A549 treated with AZD9567 at 1 μM for 4 hours (cell line): Measurements from ENCODE around the gene ARL16. TPM values are rescaled to one million over a fixed set of nuclear protein-coding genes. Genes with fewer than 3 reads are reported as not detected.

Experiments used
- total RNA-seq: library from RNA; stranded (reverse); fragments of 200-300 nt; extraction: Qiagen RNA extraction; gene quantifications from 5 replicates; pipeline ENCODE4 v1.2.3, GENCODE V29; 2022; ENCODE audit not compliant: insufficient read depth

Gene ARL16, protein sequence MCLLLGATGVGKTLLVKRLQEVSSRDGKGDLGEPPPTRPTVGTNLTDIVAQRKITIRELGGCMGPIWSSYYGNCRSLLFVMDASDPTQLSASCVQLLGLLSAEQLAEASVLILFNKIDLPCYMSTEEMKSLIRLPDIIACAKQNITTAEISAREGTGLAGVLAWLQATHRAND
- total RNA-seq, result 42.6 to 53.2 TPM (median 50.4 TPM) in 5 replicates

DNA sequence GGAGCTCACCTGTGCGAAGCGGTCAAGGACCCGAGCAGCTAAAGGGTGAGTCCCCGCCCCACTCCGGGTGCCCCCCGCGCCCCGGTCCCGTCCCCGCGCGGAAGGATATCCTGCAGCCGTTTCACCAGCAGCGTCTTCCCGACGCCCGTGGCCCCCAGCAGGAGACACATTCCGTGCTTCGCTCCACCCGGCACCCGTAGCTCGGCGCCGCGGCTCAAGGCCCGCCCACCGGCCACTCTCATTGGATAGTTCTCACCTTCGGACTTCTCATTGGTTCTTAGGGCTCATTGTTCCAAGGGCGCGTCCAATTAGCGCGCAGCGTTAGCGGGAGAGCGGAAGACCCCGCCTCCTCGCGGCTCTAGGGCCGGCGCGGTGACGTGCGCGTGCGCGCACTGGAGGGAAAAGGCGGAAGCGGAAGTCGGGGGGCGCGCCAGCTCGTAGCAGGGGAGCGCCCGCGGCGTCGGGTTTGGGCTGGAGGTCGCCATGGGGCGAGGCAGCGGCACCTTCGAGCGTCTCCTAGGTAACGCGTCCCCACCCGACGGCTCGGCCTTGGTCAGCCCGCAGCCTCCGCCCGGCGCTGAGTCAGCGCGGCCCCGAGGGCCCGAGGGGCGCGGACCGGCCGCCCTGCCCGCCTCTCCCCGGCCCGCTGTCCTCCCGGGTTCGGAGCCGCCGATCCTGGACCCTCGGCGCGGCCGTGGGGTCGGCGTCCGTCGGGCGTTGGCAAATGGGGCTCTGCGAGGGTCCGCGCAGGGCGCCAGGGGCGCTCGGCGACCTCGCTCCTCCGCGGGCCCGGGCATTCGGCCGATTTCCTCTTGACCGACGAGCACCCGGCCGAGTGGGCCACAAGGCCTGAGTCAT lies at the start of gene ARL16, which contains the start of gene HGS:
ARL16 (minus strand) TSS at position 214 of the 858 bp plus-strand sequence; CDS start at position 170, 44 bp downstream.
HGS (plus strand) TSS at position 428 of the 858 bp plus-strand sequence; CDS start at position 484, 56 bp downstream.

GRCh38 chr17:81711814-81712467 lies 28.3 kb upstream of the ARL16 start, which contains the start of gene SLC25A10:
TSS of gene SLC25A10 (plus strand) at chr17:81712284. CDS start at chr17:81712427, 143 bp downstream.

GRCh38 chr17:81702934-81703746 lies 19.5 kb upstream of the ARL16 start, which contains the start of gene MRPL12:
TSS of gene MRPL12 (plus strand) at chr17:81703367. CDS start at chr17:81703502, 135 bp downstream.

GRCh38 chr17:81666342-81667191 lies 17.0 kb downstream of the ARL16 start, which contains the start of the genes CCDC137 and OXLD1:
TSS of gene CCDC137 (plus strand) at chr17:81666737. CDS start at chr17:81666767, 30 bp downstream.
TSS of gene OXLD1 (minus strand) at chr17:81666605. CDS start at chr17:81666577, 28 bp downstream.

DNA sequence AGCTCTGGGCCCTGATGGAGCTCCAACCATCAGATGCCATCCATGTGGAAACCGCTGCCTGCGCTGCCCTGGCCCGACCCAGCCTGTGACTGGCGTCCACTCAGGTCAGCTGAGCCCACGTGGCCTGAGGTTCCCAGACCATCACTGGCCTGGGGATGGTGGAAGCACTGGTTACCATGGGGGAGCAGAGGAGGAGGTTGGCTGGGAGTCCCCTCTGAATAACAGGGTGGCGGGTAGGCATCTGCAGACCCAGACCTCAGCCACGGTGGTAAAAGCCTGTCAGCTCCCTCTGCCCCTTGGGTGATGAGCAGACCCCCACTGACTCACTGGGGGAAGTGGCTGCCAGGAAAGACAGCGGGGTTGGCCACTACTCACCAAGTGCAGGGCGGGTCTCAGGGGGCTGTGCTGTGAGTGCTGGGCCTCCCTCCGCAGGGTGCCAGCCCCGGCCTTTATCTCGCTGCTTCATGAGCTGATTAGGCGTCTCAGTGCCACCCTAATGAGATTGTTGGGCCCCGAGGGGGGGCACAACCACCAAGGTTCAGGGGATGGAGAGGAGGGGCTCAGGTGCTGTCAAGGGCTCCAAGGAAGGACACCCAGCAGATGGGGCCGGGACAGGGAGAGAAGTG lies 27.4 kb downstream of the ARL16 start, which contains the start of gene PDE6G:
PDE6G (minus strand) TSS at position 425 of the 626 bp plus-strand sequence. CDS start 3,237 bp downstream, outside the sequence.

GRCh38 chr17:81636505-81637288 lies 46.9 kb downstream of the ARL16 start, which contains the start of the genes NPLOC4 and TSPAN10:
TSS of gene NPLOC4 (minus strand) at chr17:81637112. CDS start at chr17:81636930, 182 bp downstream.
TSS of gene TSPAN10 (plus strand) at chr17:81637196. CDS start at chr17:81642413, 5,217 bp downstream.

Other genes starting within 250 kb of the ARL16 start
- gene ACTG1, start 171.0 kb downstream of the ARL16 start, total RNA-seq, result 5,191 to 8,158 TPM (median 5,456 TPM) in 5 replicates
- 0.91 to 1.4 TPM (median 1.1 TPM) in 4 of 5 replicates, not detected in the other for gene FSCN2, start 155.4 kb downstream of the ARL16 start, total RNA-seq
- 16.0 to 28.1 TPM (median 27.5 TPM) in 5 replicates for gene FAAP100, start 131.4 kb downstream of the ARL16 start, total RNA-seq
- 88.7 to 101 TPM (median 98.7 TPM) in 5 replicates for gene NPLOC4, start 46.7 kb downstream of the ARL16 start, total RNA-seq
- gene TSPAN10, start 46.6 kb downstream of the ARL16 start, total RNA-seq, result 4.2 to 5.2 TPM (median 4.8 TPM) in 5 replicates
- 1.8 to 2.8 TPM (median 2.2 TPM) in 4 of 5 replicates, not detected in the other for gene PDE6G, start 27.3 kb downstream of the ARL16 start, total RNA-seq
- 29.0 to 66.0 TPM (median 60.7 TPM) in 5 replicates for gene OXLD1, start 17.2 kb downstream of the ARL16 start, total RNA-seq
- gene CCDC137, start 17.1 kb downstream of the ARL16 start, total RNA-seq, result 51.6 to 68.7 TPM (median 63.4 TPM) in 5 replicates
- gene HGS, start 214 bp upstream of the ARL16 start, total RNA-seq, result 127 to 213 TPM (median 208 TPM) in 5 replicates
- gene MRPL12, start 19.6 kb upstream of the ARL16 start, total RNA-seq, result 183 to 322 TPM (median 292 TPM) in 5 replicates
- 41.8 to 47.4 TPM (median 45.7 TPM) in 5 replicates for gene SLC25A10, start 28.5 kb upstream of the ARL16 start, total RNA-seq
- 0.23 to 0.34 TPM (median 0.27 TPM) in 4 of 5 replicates, not detected in the other for gene GCGR, start 120.4 kb upstream of the ARL16 start, total RNA-seq
- gene MCRIP1, start 149.5 kb upstream of the ARL16 start, total RNA-seq, result 94.0 to 106 TPM (median 105 TPM) in 5 replicates
- gene PPP1R27, start 151.3 kb upstream of the ARL16 start, total RNA-seq, result 0.26 to 0.38 TPM (median 0.29 TPM) in 3 of 5 replicates, not detected in the others
- 687 to 859 TPM (median 711 TPM) in 5 replicates for gene P4HB, start 176.7 kb upstream of the ARL16 start, total RNA-seq
- gene ARHGDIA, start 187.5 kb upstream of the ARL16 start, total RNA-seq, result 554 to 671 TPM (median 613 TPM) in 5 replicates
- gene ALYREF, start 207.8 kb upstream of the ARL16 start, total RNA-seq, result 198 to 235 TPM (median 220 TPM) in 5 replicates
- gene ANAPC11, start 207.9 kb upstream of the ARL16 start, total RNA-seq, result 168 to 303 TPM (median 290 TPM) in 5 replicates
- gene NPB, start 218.4 kb upstream of the ARL16 start, total RNA-seq, result 0.28 to 0.60 TPM (median 0.49 TPM) in 4 of 5 replicates, not detected in the other
- 17.3 to 20.1 TPM (median 19.1 TPM) in 5 replicates for gene PCYT2, start 227.6 kb upstream of the ARL16 start, total RNA-seq
- 30.1 to 52.5 TPM (median 49.2 TPM) in 5 replicates for gene SIRT7, start 234.4 kb upstream of the ARL16 start, total RNA-seq
- 22.5 to 38.3 TPM (median 33.1 TPM) in 5 replicates for gene MAFG, start 243.9 kb upstream of the ARL16 start, total RNA-seq